Measurements from ENCODE around the gene AHCYL1.

DNA sequence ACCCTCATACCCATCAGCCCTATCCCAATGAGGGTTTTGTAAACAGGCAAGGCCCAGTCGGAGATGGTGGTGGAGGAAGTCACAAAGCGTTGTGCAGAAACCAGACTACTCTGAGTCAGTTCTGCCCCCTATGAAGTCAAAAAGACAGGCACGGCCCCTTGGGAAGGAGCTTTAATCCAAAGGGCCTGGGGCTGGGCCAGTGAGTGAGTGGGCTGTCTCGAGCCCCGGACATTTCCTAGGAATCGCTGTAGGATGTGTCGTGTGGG lies 442 bp upstream of the AHCYL1 start:
- no peak for TF ChIP-seq POLR2A (IDR thresholded peaks at IDR 0.05; ENCODE audit: low read depth, low read length)
- TF ChIP-seq POLR2AphosphoS5 (IDR thresholded peaks at IDR 0.05; ENCODE audit: low read depth, low read length) = no peak
- TF ChIP-seq TAF1 (IDR thresholded peaks at IDR 0.05; ENCODE audit: borderline replicate concordance, low read depth, low read length) = no peak
